CD4-positive, alpha-beta T cell treated with Interleukin-6 for 4 hours (primary cell): ENCODE data around the gene GALNT11.
"Not testable (repeated sequence)": the region's sequence is repeated elsewhere in the genome, so short reads cannot be mapped to it uniquely, and the experiment has no call there.

Source experiments
- DNase-seq: peaks from one replicate; pipeline ENCODE4 v3.0.0-alpha.2; 2020; ENCODE audit warnings: mixed read lengths

GALNT11 gene

GRCh38 chr7:152030059-152030458 is 4.6 kb downstream of the GALNT11 start:
- DNase-seq: not testable (repeated sequence)

- not testable (repeated sequence) for DNase-seq
Measured at GRCh38 chr7:152030639-152031038, 5.2 kb downstream of the GALNT11 start.

GRCh38 chr7:152035817-152036216 is 10.3 kb downstream of the GALNT11 start:
- DNase-seq: no peak

- DNase-seq: not testable (repeated sequence)
Measured at GRCh38 chr7:152038410-152038809, 12.9 kb downstream of the GALNT11 start.

GRCh38 chr7:152043086-152043485 is 17.6 kb downstream of the GALNT11 start:
- not testable (repeated sequence) for DNase-seq

GRCh38 chr7:152044909-152045308 is 19.4 kb downstream of the GALNT11 start:
- DNase-seq: not testable (repeated sequence)

- no peak for DNase-seq
Measured at GRCh38 chr7:152046531-152046930, 21.1 kb downstream of the GALNT11 start.

- no peak for DNase-seq
Measured at GRCh38 chr7:152048051-152048450, 22.6 kb downstream of the GALNT11 start.

GRCh38 chr7:152050547-152050971 is 25.1 kb downstream of the GALNT11 start:
- no peak for DNase-seq

- no peak for DNase-seq
Measured at GRCh38 chr7:152051968-152052367, 26.5 kb downstream of the GALNT11 start.

- no peak for DNase-seq
Measured at GRCh38 chr7:152052771-152053170, 27.3 kb downstream of the GALNT11 start.

- no peak for DNase-seq
Measured at GRCh38 chr7:152054367-152055230, 29.1 kb downstream of the GALNT11 start.

- no peak for DNase-seq
Measured at GRCh38 chr7:152056621-152057274, 31.3 kb downstream of the GALNT11 start.

GRCh38 chr7:152059311-152059710 is 33.8 kb downstream of the GALNT11 start:
- no peak for DNase-seq

- DNase-seq: not testable (repeated sequence)
Measured at GRCh38 chr7:152061086-152061485, 35.6 kb downstream of the GALNT11 start.

- not testable (repeated sequence) for DNase-seq
Measured at GRCh38 chr7:152063192-152063591, 37.7 kb downstream of the GALNT11 start.

GRCh38 chr7:152063821-152064220 is 38.3 kb downstream of the GALNT11 start:
- not testable (repeated sequence) for DNase-seq

GRCh38 chr7:152065800-152066344 is 40.4 kb downstream of the GALNT11 start:
- DNase-seq: not testable (repeated sequence)

- DNase-seq: no peak
Measured at GRCh38 chr7:152072421-152072820, 46.9 kb downstream of the GALNT11 start.

GRCh38 chr7:152073352-152073751 is 47.9 kb downstream of the GALNT11 start:
- DNase-seq: no peak

GRCh38 chr7:152074673-152075072 is 49.2 kb downstream of the GALNT11 start:
- DNase-seq: no peak

GRCh38 chr7:152075379-152075778 is 49.9 kb downstream of the GALNT11 start:
- DNase-seq: not testable (repeated sequence)

GRCh38 chr7:152076324-152076821 is 50.9 kb downstream of the GALNT11 start:
- peak; percentile 3 for DNase-seq
